ENCODE data around the gene DACH2. TPM values are rescaled to one million over a fixed set of nuclear protein-coding genes. Genes with fewer than 3 reads are reported as not detected.

The DACH2 gene
- polyA plus RNA-seq, 1 donor (not counting 4 experiments of a cell fraction or from before 2014, with no cell fraction given): not detected

DNA sequence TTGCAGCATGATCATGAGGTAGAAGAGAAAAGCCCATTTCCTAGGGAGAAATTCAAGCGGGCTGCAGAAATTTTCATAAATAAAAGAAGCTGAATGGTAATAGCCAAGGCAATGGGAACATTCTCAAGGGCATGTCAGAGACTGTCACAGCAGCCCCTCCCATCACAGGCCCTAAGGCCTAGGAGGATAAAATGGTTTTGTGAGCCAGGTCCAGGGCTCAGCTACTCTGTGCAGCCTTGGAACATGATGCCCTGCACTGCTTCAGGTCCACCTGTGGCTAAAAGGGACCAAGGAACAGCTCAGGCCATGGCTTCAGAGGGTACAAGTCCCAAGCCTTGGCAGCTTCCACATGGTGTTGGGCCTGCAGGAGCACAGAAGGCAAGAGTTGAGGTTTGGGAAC is 93.3 kb downstream of the DACH2 start:
- Histone ChIP-seq H3K27ac (ENCODE audit: control insufficient read depth, insufficient read depth, low read length) (no peak overlapping the region), H3K4me1 (ENCODE audit: control insufficient read depth, extremely low read depth, insufficient read depth, low read length) (no peaks in the 10 kb centered on the region), H3K9me3 (ENCODE audit: control insufficient read depth, low read depth, low read length) (no peaks in the 10 kb centered on the region), H3K27me3 (ENCODE audit: control insufficient read depth, extremely low read depth, insufficient read depth, low read length) (no peaks in the 10 kb centered on the region), H3K4me2 (ENCODE audit: control insufficient read depth, extremely low read depth, insufficient read depth, low read depth, low read length) (no peak overlapping the region), H2AFZ (ENCODE audit: control insufficient read depth, low read length) (no peak overlapping the region), H3K4me3 (ENCODE audit: control insufficient read depth in 2 of 3, extremely low read depth in 1 of 3, insufficient read depth in 2 of 3, low read depth in 1 of 3, low read length in 3 of 3) (no peak overlapping the region), H3K79me2 (ENCODE audit: control insufficient read depth, insufficient read depth, low read length) (no peaks in the 10 kb centered on the region), H3K9me1 (ENCODE audit: control insufficient read depth, extremely low read depth, insufficient read depth, low read length) (no peaks in the 10 kb centered on the region), H3K36me3 (ENCODE audit: control insufficient read depth in 2 of 2, extremely low read depth in 1 of 2, insufficient read depth in 2 of 2, low read length in 2 of 2) (no peaks in the 10 kb centered on the region), H4K20me1 (ENCODE audit: control insufficient read depth, extremely low read depth, insufficient read depth, low read length) (no peaks in the 10 kb centered on the region), H3K9ac (ENCODE audit: control insufficient read depth, extremely low read depth, insufficient read depth, low read length) (no peak overlapping the region)
- dilution Hi-C loops (cut with MboI; ENCODE audit: extremely low pct_ligation_motif_present, low sequenced_read_pairs): no loop called here
- no peak for TF ChIP-seq CTCF (optimal IDR thresholded peaks at IDR 0.05 in 1 of 3, IDR thresholded peaks at IDR 0.05 in 1 of 3, conservative IDR thresholded peaks at IDR 0.05 in 1 of 3; ENCODE audit: extremely low read depth in 1 of 3, insufficient read depth in 2 of 3, low read length in 3 of 3)
- no peak for TF ChIP-seq EZH2 (IDR thresholded peaks at IDR 0.05; ENCODE audit: low read length)
- FAIRE-seq: no peak
- no peak for DNase-seq (ENCODE audit: low read depth, low spot score)

- Histone ChIP-seq H3K4me2 (ENCODE audit: control insufficient read depth, extremely low read depth, insufficient read depth, low read depth, low read length) (no peak overlapping the region), H3K27ac (ENCODE audit: control insufficient read depth, insufficient read depth, low read length) (no peak overlapping the region), H3K36me3 (ENCODE audit: control insufficient read depth in 2 of 2, extremely low read depth in 1 of 2, insufficient read depth in 2 of 2, low read length in 2 of 2) (no peaks in the 10 kb centered on the region), H2AFZ (ENCODE audit: control insufficient read depth, low read length) (no peak overlapping the region), H3K9ac (ENCODE audit: control insufficient read depth, extremely low read depth, insufficient read depth, low read length) (no peak overlapping the region), H3K9me1 (ENCODE audit: control insufficient read depth, extremely low read depth, insufficient read depth, low read length) (no peaks in the 10 kb centered on the region), H3K4me1 (ENCODE audit: control insufficient read depth, extremely low read depth, insufficient read depth, low read length) (no peaks in the 10 kb centered on the region), H3K9me3 (ENCODE audit: control insufficient read depth, low read depth, low read length) (no peaks in the 10 kb centered on the region), H3K79me2 (ENCODE audit: control insufficient read depth, insufficient read depth, low read length) (no peaks in the 10 kb centered on the region), H4K20me1 (ENCODE audit: control insufficient read depth, extremely low read depth, insufficient read depth, low read length) (no peaks in the 10 kb centered on the region), H3K4me3 (ENCODE audit: control insufficient read depth in 2 of 3, extremely low read depth in 1 of 3, insufficient read depth in 2 of 3, low read depth in 1 of 3, low read length in 3 of 3) (no peak overlapping the region), H3K27me3 (ENCODE audit: control insufficient read depth, extremely low read depth, insufficient read depth, low read length) (no peaks in the 10 kb centered on the region)
- DNase-seq (ENCODE audit: low read depth, low spot score) (no peak), FAIRE-seq (no peak)
- TF ChIP-seq CTCF (optimal IDR thresholded peaks at IDR 0.05 in 1 of 3, IDR thresholded peaks at IDR 0.05 in 1 of 3, conservative IDR thresholded peaks at IDR 0.05 in 1 of 3; ENCODE audit: extremely low read depth in 1 of 3, insufficient read depth in 2 of 3, low read length in 3 of 3) (no peak), EZH2 (IDR thresholded peaks at IDR 0.05; ENCODE audit: low read length) (no peak)
- dilution Hi-C loops (cut with MboI; ENCODE audit: extremely low pct_ligation_motif_present, low sequenced_read_pairs): no loop called here
Observed at GRCh38 chrX:86263526-86263925, 115.3 kb downstream of the DACH2 start.
